A673 (cell line): Measurements from ENCODE around the gene NEDD8. TPM values are rescaled to one million over a fixed set of nuclear protein-coding genes. Genes with fewer than 3 reads are reported as not detected.

Experiments used
- BruUV-seq: library from RNA; stranded (reverse); fragments of 400-500 nt; replicated peaks from 2 replicates; lab custom pipeline; 2021; lab: Mats Ljungman, UMichigan
- CTCF ChIA-PET: fragments of 300-600 bp; sonication (Branson Sonifier 250); formaldehyde crosslinking; loops from one replicate; lab custom pipeline; 2022; ENCODE audit warnings: antibody characterized with exemption; lab: Charles Lee
- POLR2A ChIA-PET: fragments of 300-600 bp; sonication (Branson Sonifier 250); formaldehyde crosslinking; loops from one replicate; lab custom pipeline; 2022; ENCODE audit warnings: antibody characterized with exemption; ENCODE audit not compliant: low non-redundant PET; lab: Charles Lee
- DNase-seq: peaks from one replicate; pipeline ENCODE4 v3.0.0-alpha.2; 2015; ENCODE audit warnings: low spot score
- H3K27ac ChIP-seq: fragments of 200-600 bp; sonication (generic); 2 replicates; pipeline ENCODE4 v1.5.1; 2016; ENCODE audit warnings: mixed run types, low read depth, mild to moderate bottlenecking, mixed read lengths, antibody characterized with exemption, low read length; ENCODE audit not compliant: poor library complexity, severe bottlenecking
- H3K27me3 ChIP-seq: fragments of 200-600 bp; sonication (generic); replicated peaks from 2 replicates; pipeline ENCODE4 v1.6.1; 2017; ENCODE audit warnings: mixed run types, low read depth, mild to moderate bottlenecking, mixed read lengths, antibody characterized with exemption, low read length; ENCODE audit not compliant: insufficient read depth, poor library complexity
- H3K36me3 ChIP-seq: fragments of 200-600 bp; sonication (generic); 2 replicates; pipeline ENCODE4 v1.6.1; 2016; ENCODE audit warnings: mixed run types, mild to moderate bottlenecking, mixed read lengths, antibody characterized with exemption, low read length; ENCODE audit not compliant: insufficient read depth, poor library complexity, severe bottlenecking
- H3K4me1 ChIP-seq: fragments of 200-600 bp; sonication (generic); 2 replicates; pipeline ENCODE4 v1.6.1; 2017; ENCODE audit warnings: mixed run types, mild to moderate bottlenecking, mixed read lengths, antibody characterized with exemption, low read length; ENCODE audit not compliant: insufficient read depth, poor library complexity, severe bottlenecking
- H3K4me3 ChIP-seq: fragments of 200-600 bp; sonication (generic); 2 replicates; pipeline ENCODE4 v1.5.1; 2016; ENCODE audit warnings: low read depth, mixed run types, mild to moderate bottlenecking, mixed read lengths, low read length; ENCODE audit not compliant: poor library complexity, severe bottlenecking
- H3K9me3 ChIP-seq: fragments of 200-600 bp; sonication (generic); 2 replicates; pipeline ENCODE4 v1.6.1; 2016; ENCODE audit warnings: mixed run types, low read depth, mild to moderate bottlenecking, mixed read lengths, antibody characterized with exemption, low read length; ENCODE audit not compliant: poor library complexity, severe bottlenecking
- EZH2 ChIP-seq: fragments of 200-600 bp; sonication (generic); IDR thresholded peaks from 2 replicates; pipeline ENCODE4 v1.6.1; 2017; ENCODE audit warnings: borderline replicate concordance, low read depth, mild to moderate bottlenecking, mixed read lengths, antibody characterized with exemption, low read length; ENCODE audit not compliant: poor library complexity, severe bottlenecking
- intact Hi-C: fragments of 100-400 bp; cut with micrococcal nuclease; formaldehyde crosslinking; loops from one replicate; pipeline ENCODE4 v1.10.0; 2022; ENCODE audit not compliant: unreplicated experiment
- total RNA-seq: library from RNA; stranded (reverse); gene quantifications from 2 replicates; pipeline ENCODE4 v1.2.3, GENCODE V29; 2021
- TF ChIP-seq, protein P1 (sequence below): fragments of 300-800, 200-600 bp; sonication (generic); conservative IDR thresholded peaks from 2 replicates; pipeline ENCODE4 v1.5.1; 2017; ENCODE audit warnings: low read depth, mild to moderate bottlenecking, antibody characterized with exemption, low read length, moderate library complexity, mixed read lengths

NEDD8 gene
- total RNA-seq, 1 experiment from 2014 or later: 266 TPM

DNA sequence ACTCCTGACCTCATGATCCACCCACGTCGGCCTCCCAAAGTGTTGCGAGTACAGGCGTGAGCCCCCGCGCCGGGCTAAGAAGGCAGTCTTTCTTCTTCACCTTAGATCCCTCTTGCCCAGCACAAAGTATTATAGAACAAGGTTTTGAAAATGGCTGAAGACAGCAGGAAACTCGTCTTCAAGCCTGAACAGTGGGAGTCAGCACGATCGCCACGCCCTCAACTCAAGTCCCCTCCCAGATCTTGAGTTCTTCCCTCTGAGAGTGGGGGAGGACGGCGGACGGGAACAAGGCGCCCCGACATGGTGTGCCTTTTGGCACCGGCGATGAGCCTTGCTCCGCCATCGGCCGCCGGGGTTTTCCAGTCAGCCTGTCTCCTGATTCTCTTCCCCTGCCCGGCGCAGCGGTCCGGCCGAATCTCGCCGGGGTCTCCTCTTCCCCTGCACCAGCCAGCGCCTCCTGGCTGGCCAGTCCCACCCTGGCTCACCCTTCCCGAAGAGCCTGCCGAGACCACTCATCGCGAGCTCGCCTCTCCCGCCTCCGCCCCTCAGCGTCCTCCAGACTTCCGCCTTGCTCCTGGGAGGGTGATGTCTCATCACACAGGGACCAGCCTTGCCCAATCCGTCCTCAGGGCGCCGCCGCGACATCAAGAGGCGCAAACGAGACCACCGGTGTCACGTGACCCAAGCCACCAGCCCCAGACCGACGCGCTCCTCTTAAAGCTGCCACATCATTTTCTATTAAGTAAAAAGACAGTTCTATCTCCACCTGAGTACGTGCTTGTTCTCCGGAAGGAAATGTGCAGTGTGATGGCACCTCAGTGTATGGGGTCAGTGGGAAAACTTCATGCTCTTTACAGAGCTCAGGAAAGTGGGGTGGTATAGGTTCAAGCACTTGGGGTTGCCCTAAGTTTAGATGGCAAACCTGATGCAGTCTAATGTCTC is 19.0 kb downstream of the NEDD8 start, which contains the start of gene CHMP4A:
Gene CHMP4A (minus strand): TSS at position 565 of the 942 bp plus-strand sequence. CDS start 49 bp downstream, at position 516.
- Histone ChIP-seq H3K36me3 (peaks cover 28% of the 10 kb centered on the region), H3K4me3 (peak within 1 kb of the TSS; percentile 58), H3K9me3 (no peaks in the 10 kb centered on the region), H3K27ac (peak within 1 kb of the TSS; percentile 90), H3K4me1 (peaks cover 9% of the 10 kb centered on the region), H3K27me3 (no peaks in the 10 kb centered on the region)
- TF ChIP-seq EZH2: no peak
- TF ChIP-seq, protein P1, sequence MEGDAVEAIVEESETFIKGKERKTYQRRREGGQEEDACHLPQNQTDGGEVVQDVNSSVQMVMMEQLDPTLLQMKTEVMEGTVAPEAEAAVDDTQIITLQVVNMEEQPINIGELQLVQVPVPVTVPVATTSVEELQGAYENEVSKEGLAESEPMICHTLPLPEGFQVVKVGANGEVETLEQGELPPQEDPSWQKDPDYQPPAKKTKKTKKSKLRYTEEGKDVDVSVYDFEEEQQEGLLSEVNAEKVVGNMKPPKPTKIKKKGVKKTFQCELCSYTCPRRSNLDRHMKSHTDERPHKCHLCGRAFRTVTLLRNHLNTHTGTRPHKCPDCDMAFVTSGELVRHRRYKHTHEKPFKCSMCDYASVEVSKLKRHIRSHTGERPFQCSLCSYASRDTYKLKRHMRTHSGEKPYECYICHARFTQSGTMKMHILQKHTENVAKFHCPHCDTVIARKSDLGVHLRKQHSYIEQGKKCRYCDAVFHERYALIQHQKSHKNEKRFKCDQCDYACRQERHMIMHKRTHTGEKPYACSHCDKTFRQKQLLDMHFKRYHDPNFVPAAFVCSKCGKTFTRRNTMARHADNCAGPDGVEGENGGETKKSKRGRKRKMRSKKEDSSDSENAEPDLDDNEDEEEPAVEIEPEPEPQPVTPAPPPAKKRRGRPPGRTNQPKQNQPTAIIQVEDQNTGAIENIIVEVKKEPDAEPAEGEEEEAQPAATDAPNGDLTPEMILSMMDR: no peak
- CTCF ChIA-PET: no interaction called here
- intact Hi-C loops: loop anchor here (1.0 kb wide), 1 partner anchor 19 kb away; the partner anchor contains the start of genes GMPR2 and NEDD8
- peak; percentile 99 for DNase-seq
- POLR2A ChIA-PET: interaction anchor here (0.9 kb wide), 1 partner anchor 17 kb away, joined by 3 read pairs; the partner anchor contains the start of gene TM9SF1
- BruUV-seq: no TSS peak

DNA sequence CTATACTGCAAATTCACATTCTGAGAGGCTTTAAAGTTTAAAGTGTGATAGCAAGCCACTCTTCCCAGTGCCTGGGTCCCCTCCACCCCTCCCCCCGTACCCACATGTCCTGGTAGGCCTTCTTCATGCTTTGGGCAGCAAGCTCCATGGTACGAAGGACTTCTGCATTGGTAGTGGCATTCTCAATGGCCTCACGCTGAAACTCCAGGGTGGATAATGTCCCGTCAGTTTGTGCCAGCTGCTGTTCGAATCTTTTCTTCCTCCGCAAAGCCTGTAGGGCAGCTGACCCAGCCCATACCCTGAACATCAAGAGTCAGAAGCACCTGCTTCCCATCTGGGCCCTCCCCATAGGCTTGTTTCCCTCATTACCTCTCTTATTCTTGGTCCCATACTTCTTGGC is 20.9 kb downstream of the NEDD8 start:
- DNase-seq: no peak
- CTCF ChIA-PET: no interaction called here
- Histone ChIP-seq H3K4me1 (peaks cover 9% of the 10 kb centered on the region), H3K4me3 (no peak overlapping the region), H3K36me3 (peaks cover 24% of the 10 kb centered on the region), H3K9me3 (no peaks in the 10 kb centered on the region), H3K27ac (no peak overlapping the region), H3K27me3 (no peaks in the 10 kb centered on the region)
- no TSS peak for BruUV-seq
- POLR2A ChIA-PET: no interaction called here
- intact Hi-C loops: no loop called here
- TF ChIP-seq, protein P1: no peak
- no peak for TF ChIP-seq EZH2

DNA sequence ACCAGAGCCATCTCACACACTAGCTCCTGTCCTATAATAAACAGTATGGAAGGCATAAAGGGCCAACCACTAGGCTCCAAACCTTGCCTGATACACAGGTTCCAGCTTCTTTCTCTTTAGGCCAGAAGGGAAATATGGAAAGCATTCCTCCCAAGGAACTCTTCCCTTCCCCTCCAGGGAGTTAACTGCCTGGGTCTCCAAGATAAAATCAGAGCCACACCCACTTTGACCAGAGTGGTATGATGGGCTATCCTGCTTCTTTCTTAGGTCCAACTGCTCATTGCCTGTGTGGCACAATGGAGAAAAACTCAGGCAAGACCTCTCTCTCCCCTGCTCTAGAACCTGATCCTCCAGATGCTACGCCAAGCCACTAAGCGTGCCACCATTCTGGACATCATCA is 24.5 kb downstream of the NEDD8 start:
- Histone ChIP-seq H3K36me3 (peaks cover 30% of the 10 kb centered on the region), H3K4me3 (no peak overlapping the region), H3K4me1 (no peaks in the 10 kb centered on the region), H3K27ac (no peak overlapping the region), H3K9me3 (no peaks in the 10 kb centered on the region), H3K27me3 (no peaks in the 10 kb centered on the region)
- intact Hi-C loops: no loop called here
- no TSS peak for BruUV-seq
- ChIA-PET POLR2A (no interaction called here), CTCF (no interaction called here)
- no peak for DNase-seq
- TF ChIP-seq, protein P1: no peak
- TF ChIP-seq EZH2: no peak
